ENCODE measurements around the gene SH3GL1.

SH3GL1 gene

DNA sequence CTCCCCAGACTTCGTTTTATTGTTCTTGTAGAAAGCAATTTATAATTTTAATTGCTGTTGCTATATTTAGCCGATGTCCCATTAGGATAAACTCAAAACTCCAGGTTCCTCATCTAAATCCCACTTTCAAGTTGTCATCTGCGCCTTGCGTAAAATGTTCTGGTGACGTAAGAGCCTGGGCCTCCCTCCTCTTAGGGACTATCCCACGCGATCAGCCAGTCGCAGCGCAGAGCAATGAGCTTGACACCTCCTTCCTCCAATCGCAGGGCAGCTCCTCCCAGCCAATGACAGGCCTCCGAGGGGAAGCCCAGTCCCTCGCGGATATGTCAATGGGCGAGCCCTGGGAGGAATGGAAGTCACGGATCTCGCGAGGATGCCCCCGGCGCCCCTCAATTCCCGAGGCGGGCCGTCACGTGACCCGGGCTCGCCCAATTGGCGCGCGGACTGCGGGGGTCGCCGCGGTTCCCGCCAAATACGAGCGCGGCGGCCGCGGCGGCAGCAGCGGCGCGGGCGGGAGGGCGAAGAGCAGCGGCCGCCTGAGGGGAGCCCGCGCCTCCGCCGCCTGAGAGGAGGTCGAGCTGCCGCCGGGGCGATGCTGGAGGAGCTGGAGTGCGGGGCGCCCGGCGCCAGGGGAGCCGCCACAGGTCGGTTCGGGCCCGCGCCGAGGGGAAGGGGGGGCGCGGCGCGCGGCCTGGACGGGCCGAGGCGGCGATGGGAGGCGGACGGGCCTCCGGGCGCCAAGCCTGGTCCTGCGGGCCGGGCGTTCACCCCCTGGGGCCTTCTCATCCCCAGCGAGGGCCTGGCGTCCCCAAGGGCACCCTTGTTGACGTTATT lies 2.0 kb upstream of the SH3GL1 start, which contains the start of gene CHAF1A:
Gene CHAF1A (plus strand): TSS at position 470 of the 834 bp plus-strand sequence. CDS start 123 bp downstream, at position 593.
- FAIRE-seq: peak; percentile 100
- peak; percentile 100 for DNase-seq (ENCODE audit: insufficient read length, low spot score)

DNA sequence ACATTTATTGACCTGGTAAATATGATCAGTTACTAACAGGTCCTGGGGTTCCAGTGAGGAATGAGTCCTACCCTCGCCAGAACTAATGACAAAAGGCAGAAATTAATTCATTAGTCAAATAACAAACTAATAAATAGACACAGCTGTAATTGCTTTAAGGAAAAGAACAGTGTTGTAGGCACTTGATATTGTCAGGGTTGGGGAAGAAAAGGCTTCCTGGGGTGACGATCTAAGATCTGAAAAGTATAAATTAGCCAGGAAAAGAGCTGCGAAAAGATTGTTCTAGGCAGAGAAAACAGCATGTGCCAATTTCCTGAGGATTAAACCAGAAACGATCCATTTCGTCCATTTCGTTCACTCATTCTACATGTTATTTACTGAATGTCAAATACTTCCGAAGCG lies 1.4 kb upstream of the SH3GL1 start:
- FAIRE-seq (no peak), DNase-seq (ENCODE audit: insufficient read length, low spot score) (no peak)

DNA sequence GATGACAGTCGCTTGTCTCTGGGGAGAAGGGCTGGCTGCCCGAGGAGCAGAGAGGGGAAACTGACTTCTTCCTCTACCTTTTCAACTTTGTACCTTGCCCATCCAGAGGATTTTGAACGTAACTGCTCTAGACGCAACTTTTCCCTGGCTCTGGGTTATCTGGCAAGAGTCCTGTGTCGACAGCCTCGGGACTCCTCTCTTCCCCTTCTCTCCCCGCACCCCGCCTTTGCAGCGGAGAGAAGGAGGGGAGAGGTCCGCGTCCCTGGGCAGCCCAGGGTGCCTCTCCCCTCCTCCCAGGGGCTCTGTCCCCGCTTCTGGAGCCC lies 574 bp downstream of the SH3GL1 start:
- no peak for DNase-seq (ENCODE audit: insufficient read length, low spot score)
- FAIRE-seq: no peak

DNA sequence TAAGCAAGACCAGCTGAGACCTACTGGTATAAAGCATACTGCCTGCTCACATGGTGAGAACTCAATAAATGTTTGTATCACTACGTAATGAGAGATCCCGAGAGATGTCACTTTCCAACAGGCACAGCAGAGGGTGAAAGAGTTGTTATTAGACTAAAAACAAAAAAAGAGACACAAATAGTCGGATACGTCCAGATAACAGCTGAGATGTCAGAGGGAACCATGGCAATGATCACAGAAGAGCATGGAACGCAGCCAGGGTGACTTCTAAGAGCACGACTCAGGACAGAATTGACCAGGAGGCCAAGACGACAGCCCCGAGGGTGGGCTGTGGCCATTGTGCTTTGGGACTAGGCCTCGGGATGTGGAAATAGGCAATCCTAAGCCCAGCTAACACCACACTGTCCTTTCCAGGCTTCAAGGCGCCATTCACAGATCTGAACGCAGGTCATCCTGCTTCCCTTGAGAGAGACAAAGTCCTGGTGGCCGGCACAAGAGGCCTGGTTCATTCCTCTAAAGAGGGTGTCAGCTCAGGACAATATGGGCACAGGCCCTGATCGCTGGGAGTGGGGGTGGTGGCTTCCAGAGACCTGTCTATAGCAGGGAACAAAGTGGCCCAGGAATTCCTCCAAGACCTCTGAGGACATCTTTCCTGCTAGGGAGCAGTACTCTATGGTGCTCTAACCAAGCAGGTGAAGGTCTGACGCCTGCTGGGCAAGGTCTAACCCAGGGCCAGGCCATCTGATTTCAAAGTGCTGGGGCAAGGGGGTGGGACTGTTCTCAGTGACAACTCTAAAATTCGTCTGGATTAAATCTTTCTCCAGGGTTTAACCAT lies 3.2 kb downstream of the SH3GL1 start:
- DNase-seq (ENCODE audit: insufficient read length, low spot score) (no peak), FAIRE-seq (no peak)

DNA sequence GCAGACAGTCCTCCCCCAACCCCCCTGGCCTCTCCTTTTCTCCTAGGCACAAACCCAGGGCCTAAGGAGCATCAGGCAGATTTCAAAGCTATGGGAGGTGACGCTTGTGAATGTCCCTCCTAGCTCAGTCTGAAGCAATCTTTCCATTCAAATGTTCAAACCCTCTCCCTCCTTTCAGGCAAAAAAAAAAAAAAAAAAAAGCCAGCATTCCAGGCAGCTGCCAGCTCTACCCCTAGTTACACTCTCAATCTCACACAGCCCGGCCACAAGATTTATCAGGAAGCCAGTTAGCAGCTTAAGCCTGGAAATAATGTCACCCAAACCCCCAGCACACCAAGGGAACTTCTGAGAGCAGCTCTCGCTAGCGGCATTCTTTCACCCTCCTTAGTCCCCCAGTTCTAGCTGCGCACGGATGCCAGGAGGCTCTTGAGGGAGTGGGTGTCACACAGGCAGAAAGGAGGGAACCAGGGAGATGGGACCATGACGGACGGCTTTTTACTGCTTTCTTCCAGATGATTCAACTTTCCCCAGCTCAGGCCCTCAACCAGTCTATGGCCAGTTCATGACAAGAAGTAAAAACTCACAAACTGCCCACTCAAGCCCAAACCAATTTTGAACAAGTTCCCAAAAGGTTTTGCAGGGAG lies 6.3 kb downstream of the SH3GL1 start:
- FAIRE-seq: no peak

DNA sequence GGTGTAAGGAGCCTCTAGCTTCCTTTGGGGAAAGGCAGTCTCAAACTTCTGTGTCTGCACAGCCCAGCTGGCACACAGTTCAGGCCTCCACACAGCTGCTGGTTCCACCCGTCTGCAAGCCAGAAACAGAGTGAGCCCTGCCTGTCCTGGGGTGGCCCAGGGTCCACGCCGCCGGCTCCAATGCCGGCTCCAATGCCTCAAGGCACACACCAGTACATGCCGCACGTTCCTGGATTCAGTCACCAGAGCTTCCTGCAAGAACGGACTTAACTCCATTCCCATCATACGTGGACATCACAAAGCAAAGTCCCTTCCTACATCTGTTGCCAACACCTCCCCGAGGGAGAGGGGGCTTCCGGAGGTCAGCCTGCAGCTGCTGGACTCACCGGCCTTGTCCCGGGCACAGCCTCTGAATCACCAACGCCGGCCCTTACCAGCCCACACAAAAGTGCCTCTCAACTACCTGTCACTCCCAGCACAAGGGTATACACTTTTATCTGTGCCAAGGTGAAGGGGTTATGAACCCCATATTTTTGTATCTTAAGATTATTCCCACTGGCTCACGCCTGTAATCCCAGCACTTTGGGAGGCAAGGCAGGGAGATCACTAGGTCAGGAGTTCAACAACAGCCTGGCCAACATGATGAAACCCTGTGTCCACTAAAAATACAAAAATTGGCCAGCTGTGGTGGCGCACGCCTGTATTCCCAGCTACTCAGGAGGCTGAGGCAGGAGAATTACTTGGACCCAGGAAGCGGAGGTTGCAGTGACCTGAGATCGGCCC lies 8.5 kb downstream of the SH3GL1 start:
- no peak for FAIRE-seq
- no peak for DNase-seq (ENCODE audit: insufficient read length, low spot score)

More for the DNA sequence above, 6.3 kb downstream of the SH3GL1 start:
- no peak for DNase-seq (ENCODE audit: insufficient read length, low spot score)

DNA sequence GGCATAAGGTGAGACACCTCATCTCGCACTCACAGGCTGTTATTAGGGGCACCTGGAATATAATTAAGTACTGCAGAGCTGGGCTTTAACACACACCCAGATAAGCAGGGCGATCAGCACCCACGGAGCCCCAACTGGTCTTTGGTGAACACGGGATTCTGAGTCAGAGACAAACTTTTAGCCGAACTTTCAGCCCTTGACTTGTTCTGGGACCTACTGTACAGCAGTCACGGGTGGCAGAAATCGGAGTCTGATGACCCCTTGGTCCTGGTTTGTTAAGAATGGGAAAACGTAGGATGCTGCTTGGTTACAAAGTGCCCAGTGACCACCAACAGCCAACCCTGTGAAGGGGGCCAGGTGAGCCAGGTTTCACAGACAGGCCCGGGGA lies 9.0 kb downstream of the SH3GL1 start:
- FAIRE-seq: no peak
- DNase-seq (ENCODE audit: insufficient read length, low spot score): no peak

DNA sequence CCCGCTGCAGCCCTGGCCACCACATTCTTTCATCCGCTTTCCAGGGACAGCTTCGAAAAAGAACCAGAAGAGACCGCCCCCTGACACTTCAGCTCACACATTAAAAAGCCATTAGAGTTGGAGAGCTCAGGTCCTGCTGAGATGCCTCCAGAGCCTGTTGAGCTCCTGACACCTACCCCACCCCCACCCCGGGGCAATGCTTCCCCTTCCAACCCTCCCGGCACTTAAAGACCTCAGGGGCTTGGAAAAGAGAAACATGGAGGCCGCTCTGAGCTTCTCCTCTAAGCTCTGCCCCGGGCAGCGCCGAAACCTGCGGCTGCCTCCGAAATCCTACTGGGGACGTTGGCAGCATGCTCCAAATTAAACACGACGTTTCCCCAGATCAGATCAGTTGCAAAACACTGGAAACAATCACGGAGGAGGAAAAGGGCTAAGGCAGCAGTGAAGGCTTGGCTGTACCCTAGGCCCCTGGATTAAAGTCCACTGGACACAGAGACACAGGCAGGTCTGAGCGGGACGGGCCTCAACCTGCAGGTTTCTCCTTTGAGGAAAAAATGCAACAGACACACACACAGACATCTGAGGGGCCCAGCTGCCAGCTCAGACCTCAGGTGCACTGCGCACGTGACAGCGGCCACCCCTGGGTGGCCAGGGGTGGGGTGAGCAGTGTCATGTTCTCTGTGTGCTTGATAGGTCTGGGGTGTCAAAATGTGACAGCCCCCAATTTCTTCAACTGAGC lies 9.6 kb downstream of the SH3GL1 start:
- no peak for FAIRE-seq
- DNase-seq (ENCODE audit: insufficient read length, low spot score): no peak

DNA sequence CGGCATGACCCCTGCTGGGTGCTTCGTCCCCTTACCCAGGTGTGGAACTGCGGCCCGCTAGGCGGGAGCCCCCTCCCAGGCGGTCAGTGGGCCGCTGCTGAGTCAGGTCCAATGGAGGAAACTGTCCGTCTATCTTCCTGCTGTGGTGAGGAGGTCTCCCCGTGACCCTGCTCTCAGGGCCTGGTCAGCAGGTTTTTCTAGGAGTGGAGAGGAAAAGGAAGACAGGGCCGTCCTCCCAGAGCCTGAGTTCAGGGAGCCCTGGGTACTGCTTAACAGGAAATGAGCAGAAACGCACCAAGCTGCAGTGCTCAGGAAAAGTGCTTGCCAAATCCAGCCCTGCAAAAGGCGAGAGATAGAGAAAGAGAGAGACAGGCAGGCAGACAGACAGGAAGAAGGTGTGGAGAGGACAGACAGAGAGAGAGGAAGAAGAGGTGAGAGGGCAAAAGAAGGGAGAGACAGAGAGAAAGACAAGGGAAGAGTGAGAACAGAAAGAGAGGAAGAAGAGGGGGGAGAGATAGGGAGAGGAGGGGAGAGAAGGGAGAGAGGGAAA lies 10.3 kb downstream of the SH3GL1 start:
- no peak for FAIRE-seq
- DNase-seq (ENCODE audit: insufficient read length, low spot score): no peak

DNA sequence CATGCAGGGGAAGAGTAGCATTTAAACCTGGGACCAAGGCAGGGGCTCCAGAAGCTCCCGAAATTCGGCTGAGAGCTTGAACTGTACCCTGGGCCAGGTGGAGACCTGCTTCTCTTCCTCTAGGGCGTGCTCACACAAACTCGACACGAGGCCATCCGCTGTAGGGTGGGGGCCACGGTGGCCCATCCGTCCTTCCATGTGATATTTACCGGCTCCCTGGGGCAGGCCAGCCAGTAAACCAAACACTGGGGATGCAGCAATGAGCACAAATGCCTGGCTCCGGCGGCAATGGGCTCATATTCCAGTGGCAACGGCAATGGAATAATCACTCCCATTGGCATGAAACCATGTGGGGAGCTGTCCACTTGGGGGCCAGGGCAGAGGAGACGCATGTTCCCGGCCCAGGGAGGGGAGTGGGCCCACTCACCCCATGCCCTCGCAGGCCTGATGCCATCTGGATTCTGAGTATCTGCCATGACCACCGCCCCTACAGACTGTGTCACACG lies 10.8 kb downstream of the SH3GL1 start:
- FAIRE-seq: no peak
- DNase-seq (ENCODE audit: insufficient read length, low spot score): no peak

DNA sequence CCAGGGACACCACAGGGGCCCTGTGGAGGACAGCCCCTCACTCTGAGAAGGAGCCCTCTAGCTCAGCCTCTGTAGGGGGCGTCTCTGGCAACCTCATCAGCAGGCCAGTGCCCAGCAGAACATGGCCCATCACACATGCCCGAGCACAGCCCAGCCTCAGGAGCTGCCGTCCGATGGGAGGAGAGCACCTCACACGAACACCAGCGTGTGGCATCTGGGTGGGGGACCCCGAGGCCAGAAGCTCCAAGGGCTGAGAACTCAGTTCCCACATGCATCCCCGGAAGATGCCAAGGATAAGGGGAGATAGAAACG lies 11.3 kb downstream of the SH3GL1 start:
- DNase-seq (ENCODE audit: insufficient read length, low spot score) (no peak), FAIRE-seq (no peak)

DNA sequence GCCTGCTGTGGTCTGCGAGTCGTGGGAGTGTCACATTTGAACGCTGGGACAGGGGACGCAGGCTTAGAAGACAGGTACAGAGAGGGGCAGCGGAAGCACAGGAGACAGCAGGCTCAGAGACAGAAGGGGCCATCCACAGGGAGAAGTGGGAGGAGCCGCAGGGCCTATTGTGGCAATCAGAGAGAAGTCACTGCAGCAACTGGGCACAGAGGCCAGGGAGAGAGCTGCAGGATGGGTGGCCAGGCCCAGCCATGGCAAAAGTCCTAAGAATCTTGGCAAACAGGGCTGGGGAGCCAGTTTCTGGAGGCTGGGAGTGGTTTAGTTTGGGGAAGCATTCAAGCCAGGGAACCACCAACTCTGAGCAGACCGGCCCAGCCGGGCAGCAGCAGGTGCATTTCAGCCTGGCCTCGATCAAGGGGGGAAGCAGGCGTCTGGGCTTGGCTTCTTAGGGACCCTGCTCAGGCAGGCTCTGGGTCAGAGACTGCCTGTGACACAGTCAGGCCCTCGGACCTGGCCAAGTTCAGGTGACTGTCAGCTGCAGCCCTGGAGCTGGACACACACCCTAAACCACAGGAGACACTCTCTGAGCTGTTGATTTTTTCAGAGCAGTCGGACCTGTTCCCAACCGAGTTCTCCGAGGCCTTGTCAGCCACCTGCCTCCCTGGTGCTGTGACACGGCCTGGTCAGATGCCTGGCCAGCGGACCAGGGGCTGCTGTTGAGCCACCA lies 11.8 kb downstream of the SH3GL1 start:
- FAIRE-seq (no peak), DNase-seq (ENCODE audit: insufficient read length, low spot score) (no peak)

DNA sequence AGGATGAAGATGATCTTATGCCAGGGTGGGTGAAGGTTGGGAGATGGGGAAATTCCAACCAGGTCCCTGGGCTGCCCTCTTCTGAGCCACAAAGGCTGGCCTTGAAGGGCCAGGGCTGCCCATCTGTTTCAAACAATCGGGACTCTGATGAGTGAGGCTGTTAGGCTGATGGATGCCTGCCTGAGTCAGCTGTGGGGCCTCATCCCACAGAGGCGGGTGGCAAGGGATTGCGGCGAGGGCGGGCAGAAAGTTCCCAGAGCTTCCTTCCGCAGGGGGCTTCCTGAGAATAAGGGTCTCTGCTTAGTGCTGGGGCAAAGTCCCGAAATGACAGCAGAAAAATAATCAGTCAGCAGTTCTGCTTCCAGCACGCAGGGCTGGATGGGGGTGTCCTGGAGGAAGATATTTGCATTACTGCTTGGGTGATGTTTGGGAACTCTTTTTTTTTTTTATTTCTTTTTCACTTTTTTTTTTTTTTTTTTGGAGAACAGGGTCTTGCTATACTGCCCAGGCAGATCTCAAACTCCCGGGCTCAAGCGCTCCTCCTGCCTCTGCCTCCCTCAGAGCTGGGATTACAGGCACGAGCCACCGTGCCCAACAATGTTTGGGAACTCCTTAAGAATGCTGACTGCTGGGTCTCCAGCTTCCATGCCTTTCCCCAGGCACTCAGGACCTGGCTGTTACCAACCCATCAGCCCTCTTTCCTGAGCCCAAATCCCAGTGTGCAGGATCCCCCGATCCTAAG lies 14.1 kb downstream of the SH3GL1 start:
- DNase-seq (ENCODE audit: insufficient read length, low spot score) (no peak), FAIRE-seq (no peak)

DNA sequence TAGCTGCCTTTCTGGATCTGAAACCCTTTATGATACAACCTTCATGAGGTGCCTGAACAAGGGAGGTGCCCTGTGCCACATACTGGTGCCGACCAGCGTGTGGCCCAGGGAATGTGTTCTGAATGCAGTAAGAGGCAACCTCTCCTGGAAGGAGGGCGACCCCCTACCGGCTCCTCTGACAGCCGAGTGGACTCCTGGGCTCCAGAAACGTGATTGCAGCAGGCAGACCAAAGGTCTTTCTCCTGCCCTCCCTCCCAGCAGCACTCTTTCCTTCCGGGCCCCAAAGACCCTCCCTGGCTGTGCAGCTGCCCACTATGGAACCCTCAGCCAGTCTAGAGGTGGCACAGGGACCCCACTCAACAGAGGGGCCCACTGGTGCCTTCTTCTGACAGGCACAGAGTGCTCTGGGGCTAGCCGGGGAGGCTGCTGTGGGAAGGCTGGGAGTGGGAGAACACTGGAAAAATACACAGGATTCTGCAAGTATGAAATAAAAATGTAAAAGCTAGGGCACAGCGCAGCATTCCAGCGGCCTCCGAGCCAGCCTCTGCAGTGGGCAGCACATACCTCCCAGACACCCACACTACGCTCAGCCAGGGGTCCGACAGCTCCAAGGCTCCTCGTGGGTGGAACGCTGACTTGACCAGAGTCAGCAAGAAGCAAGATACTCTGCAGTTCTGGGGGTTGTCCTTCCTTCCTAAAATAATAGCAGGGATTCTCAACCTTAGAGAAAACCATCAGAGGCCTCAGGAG lies 14.9 kb downstream of the SH3GL1 start:
- FAIRE-seq: no peak

DNA sequence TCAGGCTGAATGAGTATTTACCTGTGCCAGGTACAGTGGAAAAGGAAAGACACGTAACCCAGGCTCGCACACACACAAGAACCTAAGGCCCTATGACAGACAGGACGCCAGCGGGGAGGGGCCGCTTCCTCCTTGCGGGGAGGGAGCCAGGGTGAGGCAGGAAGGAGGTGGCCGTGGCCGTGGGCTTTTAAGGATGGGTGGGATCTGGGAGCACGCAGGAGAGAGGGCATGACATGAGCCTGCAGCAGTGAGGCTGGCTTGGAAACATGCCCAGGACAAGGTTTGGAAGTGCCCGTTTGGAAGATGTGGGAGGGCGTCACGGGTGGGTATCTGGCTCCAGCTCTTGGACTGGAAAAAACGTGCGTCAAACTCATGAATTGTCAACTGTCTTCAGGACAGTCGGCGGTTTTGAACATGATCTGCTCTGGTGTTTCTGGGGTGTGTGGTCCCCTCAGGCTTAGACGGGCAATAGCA lies 20.1 kb downstream of the SH3GL1 start:
- DNase-seq (ENCODE audit: insufficient read length, low spot score) (no peak), FAIRE-seq (peak; percentile 79)

More for the DNA sequence above, 14.9 kb downstream of the SH3GL1 start:
- no peak for DNase-seq (ENCODE audit: insufficient read length, low spot score)

DNA sequence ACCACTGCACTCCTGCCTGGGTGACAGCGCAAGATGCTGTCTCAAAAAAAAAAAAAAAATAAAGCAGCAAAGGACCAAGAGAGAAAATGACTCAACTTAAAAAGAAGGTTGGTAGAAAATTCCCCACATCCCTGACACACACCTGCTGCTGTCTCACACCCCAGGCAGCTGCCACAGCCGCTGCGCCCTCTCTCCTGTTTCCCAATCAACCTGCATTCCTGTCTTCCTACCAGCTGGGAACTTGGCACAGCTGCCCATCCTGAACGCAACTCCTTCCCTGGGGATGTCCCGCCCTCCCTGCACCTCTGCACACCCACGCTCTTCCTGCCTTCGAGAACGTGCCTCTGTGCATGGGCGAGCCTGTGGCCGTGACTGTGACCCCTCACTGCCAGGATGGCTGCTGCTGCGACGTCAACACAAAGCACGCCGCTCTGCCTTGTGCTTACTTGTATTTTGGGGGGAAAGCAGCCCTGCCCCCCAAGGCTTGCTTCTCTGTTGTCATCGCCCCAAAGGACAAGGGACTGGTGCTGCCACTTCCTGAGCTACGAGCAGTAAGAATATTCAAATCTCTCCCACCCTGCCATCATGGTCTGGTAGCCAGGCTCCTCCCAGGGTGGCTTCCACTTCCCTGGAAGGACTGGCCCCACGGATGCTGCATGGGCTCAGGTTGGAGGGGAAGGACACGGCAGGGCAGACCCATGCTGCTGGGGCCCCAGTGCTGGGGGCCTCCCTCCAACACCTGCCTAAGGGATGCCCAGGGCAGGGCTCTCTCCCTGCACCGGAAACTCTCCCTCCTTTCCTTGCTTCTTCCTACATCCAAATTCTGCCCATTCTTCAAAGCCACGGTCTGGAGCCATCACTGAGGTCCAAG lies 20.7 kb downstream of the SH3GL1 start:
- DNase-seq (ENCODE audit: insufficient read length, low spot score): no peak
- no peak for FAIRE-seq

DNA sequence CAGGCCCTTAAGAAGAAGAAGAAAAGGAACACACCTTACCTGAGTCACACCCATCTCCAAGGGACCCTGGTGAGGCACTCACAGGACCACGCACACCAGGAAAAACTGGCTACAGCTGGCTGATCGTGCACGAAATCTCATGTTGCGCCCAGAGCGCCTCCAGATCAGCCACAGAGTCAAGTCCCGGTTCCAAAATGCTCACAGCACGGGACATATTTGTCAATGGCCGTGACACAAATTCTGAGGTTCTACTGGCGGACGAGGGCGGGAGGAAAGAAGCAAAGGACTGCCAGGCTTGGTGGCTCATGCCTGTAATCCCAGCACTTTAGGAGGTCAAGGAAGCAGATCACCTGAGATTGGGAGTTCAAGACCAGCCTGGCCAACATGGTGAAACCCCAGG lies 21.5 kb downstream of the SH3GL1 start:
- FAIRE-seq: no peak
- DNase-seq (ENCODE audit: insufficient read length, low spot score): no peak
